ENCODE data around the gene TBKBP1.

Gene TBKBP1

DNA sequence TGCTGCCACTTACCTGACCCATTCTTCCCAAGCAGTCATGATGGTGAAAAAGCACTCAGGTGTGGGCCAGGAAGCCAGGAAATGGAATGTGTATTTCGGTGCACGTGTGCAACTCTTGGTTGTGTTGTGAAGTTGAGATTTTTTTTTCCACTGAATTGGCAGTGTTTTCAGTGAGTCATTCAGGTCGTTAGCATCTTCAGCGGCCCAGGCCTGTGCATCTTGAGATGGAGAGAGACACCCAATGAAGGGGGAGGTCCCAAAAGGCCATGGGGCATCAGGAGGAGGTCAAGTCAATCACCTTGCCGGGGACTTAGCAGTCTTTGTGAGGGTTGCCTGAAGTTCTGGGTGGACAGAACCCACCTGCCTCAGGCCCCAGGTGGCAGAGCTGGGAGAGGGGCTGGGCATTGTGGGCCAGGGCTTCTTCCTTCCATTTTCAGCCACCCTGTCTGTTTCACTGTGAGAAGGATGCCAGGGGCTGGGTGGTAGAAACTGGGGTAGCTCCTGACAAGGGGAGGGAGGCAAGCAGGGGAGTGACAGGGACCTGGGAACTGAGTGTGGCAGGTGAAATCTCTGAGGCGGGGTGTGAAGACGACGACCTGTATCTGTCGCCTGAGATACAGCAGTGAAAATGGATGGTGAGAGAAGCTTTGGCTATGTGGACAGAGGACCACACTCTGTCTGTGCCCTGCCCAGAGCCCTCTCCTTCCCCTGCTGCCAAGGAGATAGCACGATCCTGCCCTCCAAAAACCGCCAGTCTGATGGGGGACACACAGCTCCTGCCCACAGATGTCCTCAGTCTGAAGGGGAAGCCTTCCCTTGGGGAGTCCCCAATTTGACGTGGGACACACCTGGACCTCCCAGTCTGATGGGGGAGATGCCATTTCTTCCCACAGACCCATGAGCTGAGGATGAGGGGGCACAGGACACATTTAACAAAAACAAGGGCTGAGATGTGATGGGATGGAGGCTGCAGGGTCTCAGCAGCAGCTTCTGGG lies 11.9 kb downstream of the TBKBP1 start:
- ChIA-PET CTCF (interaction anchor here (0.8 to 5.6 kb wide), 7 partner anchors 8 to 42 kb away, joined by 3 to 36 read pairs (median 4); partner anchors contain the start of gene TBX21), POLR2A (no interaction called here)
- TF ChIP-seq, protein P1, sequence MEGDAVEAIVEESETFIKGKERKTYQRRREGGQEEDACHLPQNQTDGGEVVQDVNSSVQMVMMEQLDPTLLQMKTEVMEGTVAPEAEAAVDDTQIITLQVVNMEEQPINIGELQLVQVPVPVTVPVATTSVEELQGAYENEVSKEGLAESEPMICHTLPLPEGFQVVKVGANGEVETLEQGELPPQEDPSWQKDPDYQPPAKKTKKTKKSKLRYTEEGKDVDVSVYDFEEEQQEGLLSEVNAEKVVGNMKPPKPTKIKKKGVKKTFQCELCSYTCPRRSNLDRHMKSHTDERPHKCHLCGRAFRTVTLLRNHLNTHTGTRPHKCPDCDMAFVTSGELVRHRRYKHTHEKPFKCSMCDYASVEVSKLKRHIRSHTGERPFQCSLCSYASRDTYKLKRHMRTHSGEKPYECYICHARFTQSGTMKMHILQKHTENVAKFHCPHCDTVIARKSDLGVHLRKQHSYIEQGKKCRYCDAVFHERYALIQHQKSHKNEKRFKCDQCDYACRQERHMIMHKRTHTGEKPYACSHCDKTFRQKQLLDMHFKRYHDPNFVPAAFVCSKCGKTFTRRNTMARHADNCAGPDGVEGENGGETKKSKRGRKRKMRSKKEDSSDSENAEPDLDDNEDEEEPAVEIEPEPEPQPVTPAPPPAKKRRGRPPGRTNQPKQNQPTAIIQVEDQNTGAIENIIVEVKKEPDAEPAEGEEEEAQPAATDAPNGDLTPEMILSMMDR (IDR thresholded peaks at IDR 0.05; ENCODE audit: control extremely low read depth, extremely low read depth, low read depth, missing control alignments): no peak
- no peak for DNase-seq (ENCODE audit: extremely low spot score)

DNA sequence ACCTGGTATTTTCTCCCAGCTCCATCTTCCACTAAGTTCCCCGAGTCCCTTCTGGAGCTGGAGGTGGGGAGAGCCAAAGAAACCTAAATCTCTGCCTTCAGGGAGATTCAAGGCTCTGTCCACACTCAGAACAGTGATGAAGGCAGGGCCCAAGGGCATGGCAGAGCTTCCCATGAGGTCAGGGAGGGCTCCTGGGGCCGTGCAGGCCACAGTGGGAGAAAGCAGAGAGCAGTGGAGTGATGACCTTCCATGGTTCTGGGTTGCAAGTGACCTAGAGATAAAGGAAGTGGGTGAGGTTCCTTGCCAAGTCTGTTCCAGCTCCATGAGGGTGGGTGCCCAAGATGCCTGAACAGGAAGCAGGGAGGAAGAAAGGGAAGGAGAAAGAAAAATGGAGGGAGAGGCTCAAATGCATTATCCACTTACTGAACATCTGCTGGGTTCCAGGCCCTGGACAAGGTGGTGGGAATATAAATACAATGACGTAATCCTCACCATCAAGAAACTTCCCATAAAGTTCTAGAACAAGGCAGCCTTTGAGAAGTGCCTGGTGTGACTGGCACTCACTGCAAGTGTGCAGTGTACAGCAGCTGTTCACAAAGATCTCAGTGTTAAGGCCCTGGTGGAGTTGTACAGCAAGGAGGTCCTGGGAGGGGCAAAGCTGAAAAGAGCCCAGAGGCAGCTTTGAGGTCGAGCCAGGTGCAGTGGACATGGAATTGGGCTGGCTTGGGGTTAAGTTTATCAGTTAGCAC lies 13.3 kb downstream of the TBKBP1 start:
- DNase-seq (ENCODE audit: extremely low spot score): no peak
- TF ChIP-seq, protein P1 (IDR thresholded peaks at IDR 0.05; ENCODE audit: control extremely low read depth, extremely low read depth, low read depth, missing control alignments): no peak
- POLR2A ChIA-PET: interaction anchor here (0.7 kb wide), 1 partner anchor 468 kb away, joined by 5 read pairs; no protein-coding TSS in a partner anchor
- CTCF ChIA-PET: interaction anchor here (0.8 to 6.6 kb wide), 8 partner anchors 8 to 183 kb away, joined by 3 to 63 read pairs (median 6); partner anchors contain the start of gene TBX21

DNA sequence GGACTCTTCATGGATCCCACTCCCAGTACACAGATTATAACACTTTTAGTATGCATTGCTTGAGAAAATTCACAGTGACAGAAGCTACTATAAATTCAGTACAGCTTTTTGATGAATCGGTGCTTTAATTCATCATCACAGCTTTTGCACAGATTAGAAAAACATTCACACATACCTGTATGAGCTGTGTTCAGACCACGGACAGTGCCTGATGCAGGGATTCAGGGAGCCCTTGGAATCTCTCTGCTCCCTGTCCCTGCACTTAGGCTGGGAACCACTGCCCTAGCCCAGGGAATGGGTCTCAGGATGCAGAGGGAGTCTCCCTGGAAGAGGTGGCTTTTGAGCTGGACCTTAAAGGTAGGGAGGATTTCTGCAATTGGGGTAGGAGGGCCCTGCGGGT lies 13.9 kb downstream of the TBKBP1 start:
- DNase-seq (ENCODE audit: extremely low spot score): no peak
- TF ChIP-seq, protein P1 (IDR thresholded peaks at IDR 0.05; ENCODE audit: control extremely low read depth, extremely low read depth, low read depth, missing control alignments): no peak
- ChIA-PET POLR2A (no interaction called here), CTCF (interaction anchor here (0.8 to 6.6 kb wide), 6 partner anchors 8 to 182 kb away, joined by 3 to 63 read pairs (median 10); partner anchors contain the start of gene TBX21)

DNA sequence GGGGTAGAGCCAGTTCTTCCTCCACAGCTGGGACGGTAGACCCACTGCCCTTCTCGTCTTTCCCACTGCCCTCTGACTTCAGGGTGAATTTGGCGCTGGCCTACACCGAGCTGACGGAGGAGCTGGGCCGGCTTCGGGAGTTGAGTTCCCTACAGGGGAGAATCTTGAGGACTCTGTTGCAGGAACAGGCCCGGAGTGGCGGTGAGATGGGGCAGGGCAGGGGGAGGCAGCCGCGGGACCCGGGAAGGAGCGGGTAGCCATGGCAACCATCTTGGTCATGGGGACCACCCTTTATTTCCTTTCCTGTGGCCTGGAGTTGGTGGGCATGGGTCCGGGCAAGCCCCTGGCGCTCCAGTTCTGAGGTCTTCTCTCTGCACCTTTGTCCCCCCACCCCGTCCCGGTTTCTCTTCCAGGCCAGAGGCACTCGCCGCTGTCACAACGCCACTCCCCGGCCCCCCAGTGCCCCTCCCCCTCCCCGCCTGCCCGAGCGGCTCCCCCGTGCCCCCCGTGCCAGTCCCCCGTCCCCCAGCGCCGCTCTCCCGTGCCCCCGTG lies 14.4 kb downstream of the TBKBP1 start:
- ChIA-PET CTCF (interaction anchor here (0.8 to 6.6 kb wide), 6 partner anchors 8 to 181 kb away, joined by 3 to 63 read pairs (median 10); partner anchors contain the start of gene TBX21), POLR2A (no interaction called here)
- TF ChIP-seq, protein P1 (IDR thresholded peaks at IDR 0.05; ENCODE audit: control extremely low read depth, extremely low read depth, low read depth, missing control alignments): no peak
- no peak for DNase-seq (ENCODE audit: extremely low spot score)

DNA sequence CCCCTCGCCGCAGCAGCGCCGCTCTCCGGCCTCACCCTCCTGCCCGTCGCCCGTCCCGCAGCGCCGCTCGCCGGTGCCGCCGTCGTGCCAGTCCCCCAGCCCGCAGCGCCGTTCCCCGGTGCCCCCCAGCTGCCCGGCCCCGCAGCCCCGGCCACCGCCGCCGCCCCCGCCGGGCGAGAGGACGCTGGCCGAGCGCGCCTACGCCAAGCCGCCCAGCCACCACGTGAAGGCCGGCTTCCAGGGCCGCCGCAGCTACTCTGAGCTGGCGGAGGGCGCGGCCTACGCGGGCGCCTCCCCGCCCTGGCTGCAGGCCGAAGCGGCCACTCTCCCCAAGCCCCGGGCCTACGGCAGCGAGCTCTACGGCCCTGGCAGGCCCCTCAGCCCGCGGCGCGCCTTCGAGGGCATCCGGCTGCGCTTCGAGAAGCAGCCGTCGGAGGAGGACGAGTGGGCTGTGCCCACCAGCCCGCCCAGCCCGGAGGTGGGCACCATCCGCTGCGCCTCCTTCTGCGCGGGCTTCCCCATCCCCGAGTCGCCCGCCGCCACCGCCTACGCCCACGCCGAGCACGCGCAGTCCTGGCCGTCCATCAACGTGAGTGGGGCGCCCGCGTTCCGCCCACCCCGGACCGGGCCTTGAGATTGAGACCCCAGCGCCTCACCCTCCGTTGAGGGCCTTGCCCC lies 15.0 kb downstream of the TBKBP1 start:
- ChIA-PET POLR2A (no interaction called here), CTCF (interaction anchor here (1.4 to 6.6 kb wide), 2 partner anchors 10 to 24 kb away, joined by 5 to 63 read pairs; partner anchors contain the start of gene TBX21)
- TF ChIP-seq, protein P1 (IDR thresholded peaks at IDR 0.05; ENCODE audit: control extremely low read depth, extremely low read depth, low read depth, missing control alignments): no peak
- DNase-seq (ENCODE audit: extremely low spot score): no peak
